Uterus (tissue), 2 donors: ENCODE data around the gene ARHGEF11.

Experiments used
- CTCF ChIP-seq, 4 experiments: fragments of 200-600 bp in 2 of 4; fragments of 450-650 bp in 2 of 4; sonication (generic) in 2 of 4; IDR thresholded peaks; one replicate each; pipeline ENCODE4 v1.5.1; 2016 to 2019; ENCODE audit warnings: antibody characterized with exemption in 4 of 4, mild to moderate bottlenecking in 2 of 4, moderate library complexity in 1 of 4
- POLR2A ChIP-seq, 2 donors: fragments of 450-650 bp; IDR thresholded peaks; one replicate each; pipeline ENCODE4 v1.6.1; 2016; ENCODE audit warnings: antibody characterized with exemption in 2 of 2, mild to moderate bottlenecking in 1 of 2, moderate library complexity in 1 of 2

GRCh38 chr1:156961709-156962108 lies 83.8 kb downstream of the ARHGEF11 start:
- TF ChIP-seq POLR2A (IDR thresholded peaks at IDR 0.05) (no peak), CTCF (IDR thresholded peaks at IDR 0.05) (no peak)
